Heart right ventricle (tissue), 16 donors: ENCODE results near the gene PRG3. TPM values are rescaled to one million over a fixed set of nuclear protein-coding genes. Genes with fewer than 3 reads are reported as not detected.

ENCODE experiments used
- ATAC-seq, 8 donors: fragments of 200-7000 bp; cut with Tn5 transposase; one replicate each; pipeline ENCODE4 v1.9.1; 2020; ENCODE audit warnings: mild to moderate bottlenecking in 8 of 8, moderate library complexity in 8 of 8, moderate number of reproducible peaks in 1 of 8
- DNase-seq, 2 donors: peaks; one replicate each; pipeline ENCODE4 v3.0.0-alpha.2; 2020
- H3K27ac ChIP-seq, 10 donors: fragments of 200-600 bp; sonication (generic) in 2 of 10; one replicate each; pipeline versions ENCODE4 v1.5.0 to v1.8.0; 2020 to 2022; ENCODE audit warnings: mild to moderate bottlenecking in 3 of 10
- H3K27me3 ChIP-seq, 7 donors: fragments of 200-600 bp; one replicate each; pipeline ENCODE4 v1.8.0; 2021 to 2022; ENCODE audit warnings: mild to moderate bottlenecking in 2 of 7
- H3K36me3 ChIP-seq, 9 donors: fragments of 200-600 bp; sonication (generic) in 1 of 9; one replicate each; pipeline versions ENCODE4 v1.5.0 to v1.8.0; 2020 to 2022; ENCODE audit warnings: mild to moderate bottlenecking in 2 of 9
- H3K4me1 ChIP-seq, 9 donors: fragments of 200-600 bp; sonication (generic) in 1 of 9; one replicate each; pipeline versions ENCODE4 v1.5.0 to v1.8.0; 2020 to 2022; ENCODE audit warnings: mild to moderate bottlenecking in 4 of 9
- H3K4me3 ChIP-seq, 10 donors: fragments of 200-600 bp; sonication (generic) in 2 of 10; one replicate each; pipeline versions ENCODE4 v1.5.0 to v1.8.0; 2020 to 2022; ENCODE audit warnings: mild to moderate bottlenecking in 7 of 10, moderate library complexity in 2 of 10
- H3K9me3 ChIP-seq, 11 donors: fragments of 200-600 bp in 10 of 11; sonication (generic) in 2 of 11; one replicate each; pipeline versions ENCODE4 v1.5.0 to v1.8.0; 2013 to 2022; ENCODE audit warnings: mild to moderate bottlenecking in 2 of 11, control low read depth in 1 of 11, moderate library complexity in 1 of 11
- CTCF ChIP-seq, 9 donors: fragments of 200-600 bp; sonication (generic) in 2 of 9; IDR thresholded peaks; one replicate each; pipeline versions ENCODE4 v1.5.0 to v1.8.0; 2021 to 2022; ENCODE audit warnings: antibody characterized with exemption in 9 of 9, mild to moderate bottlenecking in 5 of 9, moderate library complexity in 1 of 9
- WGBS, 2 donors: extraction: QIAGEN DNeasy Blood & Tissue Kit; methylation state at CpG; one replicate each; pipeline ENCODE4 v1.1.7; 2013; ENCODE audit warnings: inconsistent platforms in 1 of 2; 5-methylcytosine and 5-hydroxymethylcytosine counted together
- intact Hi-C, 10 donors: fragments of 100-400 bp; cut with DNase I; formaldehyde crosslinking; loops; one replicate each; pipeline versions ENCODE4 v1.11.1 to v1.14.2; 2022
- polyA plus RNA-seq, 2 donors: library from polyadenylated mRNA; stranded (reverse); fragments of 200-250 nt; gene quantifications; one replicate each; pipeline ENCODE4 v1.2.3, GENCODE V29; 2013
- total RNA-seq, 10 donors: library from RNA; stranded (reverse); fragmentation: NEBNext Ultra II Directional in 3 of 10; extraction: Animal tissue kit (Norgen Biotek cat#: 25700) in 3 of 10; gene quantifications; one replicate each; pipeline versions ENCODE4 v1.2.1 to v1.2.4, GENCODE V29; 2021 to 2023
- donor health status: Arrhythmogenic right ventricular cardiomyopathy.
- donor health status: ischemic (EF 13 %, LVEDD 7.1; RV severe dilation, severe dysfunction).
- donor health status: healthy with polysubstance abuse.
- donor health status: DM: no; HTN: yes; CAD: no.
- donor health status: DM: no; HTN: no; CAD: no.
- donor health status: ischemic (EF 25% LVEDD 6.9; RV normal size, moderate dysfunction).
- donor health status: ischemic (EF 25% LVEDD 5.7; RV mildly dilated, moderate dysfunction).
- donor health status: healthy.
- donor health status: DM: yes; HTN: yes; CAD: no.
- donor health status: Ischemic cardiomyopathy.
- donor health status: ischemic (EF 35%, LVEDD 5.7; RV mildly dilated, moderate dysfunction).
- donor health status: nonischemic (EF 11% LVEDD 7.7; RV severe dilation, severe dysfunction).
- donor health status: DM: yes; HTN: yes; CAD: no.
- donor health status: PGD.
- donor health status: ischemic (EF 29% LVEDD 5.4; RV normal size, mild dysfunction).
- donor health status: nonischemic (EF 23%, LVEDD 6.1; RV moderate dilation, normal function).

PRG3 gene
- total and polyA plus RNA-seq, 12 donors, result not detected

DNA sequence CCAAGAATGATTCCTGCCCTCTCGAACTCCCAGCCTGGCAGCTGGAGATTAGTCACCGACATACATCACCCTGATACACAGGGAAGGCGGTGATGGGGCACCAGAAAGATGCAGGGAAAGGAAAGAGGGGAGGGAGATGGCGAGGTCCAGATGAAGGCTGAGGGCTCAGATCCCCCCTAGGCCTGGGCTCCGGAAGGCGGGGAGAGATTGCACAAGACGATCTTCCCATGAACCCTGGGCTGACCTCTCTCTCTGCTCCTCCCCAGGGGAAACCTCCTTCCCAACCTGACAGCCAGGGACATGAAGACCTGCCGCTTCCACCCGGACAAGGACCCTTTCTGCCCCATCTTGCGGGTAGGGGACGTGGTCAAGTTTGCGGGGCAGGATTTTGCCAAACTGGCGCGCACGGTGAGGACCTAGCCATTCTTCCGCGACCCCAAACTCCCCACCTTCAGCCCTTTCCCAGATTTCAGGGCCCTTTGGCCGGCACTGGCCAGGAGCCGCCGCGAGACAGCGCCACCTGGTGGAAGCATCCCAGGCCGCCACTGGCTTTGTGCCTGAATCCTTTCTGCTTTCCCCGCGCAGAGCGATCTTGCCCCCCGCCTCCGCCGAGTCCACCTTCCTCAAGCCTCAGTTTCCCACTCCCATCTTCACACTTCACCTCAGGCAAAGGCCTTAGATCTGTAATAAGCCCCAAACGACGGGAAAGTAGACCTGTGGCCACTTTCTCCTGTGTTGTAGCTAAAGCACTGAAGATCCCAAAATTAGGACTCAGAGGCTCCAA is 31.3 kb downstream of the PRG3 start:
- Histone ChIP-seq H3K4me3 (peak overlapping the region in 2 of 10 donors; percentile 6 to 17), H3K27me3 (no peaks in the 10 kb centered on the region), H3K36me3 (no peaks in the 10 kb centered on the region), H3K4me1 (peaks cover 0 to 15% (median 4%) of the 10 kb centered on the region in 9 donors), H3K9me3 (peaks cover 0 to 9% (median 0%) of the 10 kb centered on the region in 11 donors), H3K27ac (peak overlapping the region in 7 of 10 donors; percentile 22 to 71 (median 58))
- 14 to 16% methylated on average over 31 of the region's 31 CpGs for WGBS, 2 donors
- ATAC-seq (peak; percentile 68 to 82 (median 74)), DNase-seq (peak; percentile 70 to 80)
- TF ChIP-seq CTCF (IDR thresholded peaks at IDR 0.05), result peak; percentile 85 to 94 (median 92)
- intact Hi-C loops, result loop anchor here (5.0 to 10.0 kb wide), 16 partner anchors 58 to 1175 kb away; partner anchors contain the start of genes YPEL4 (in 5 of the 10), SLC43A3 (in 1 of the 10) and TIMM10 (in 1 of the 10)

GRCh38 chr11:57348636-57349313 is 32.2 kb downstream of the PRG3 start:
- Histone ChIP-seq H3K27ac (peak overlapping the region in 3 of 10 donors; percentile 21 to 71 (median 22)), H3K4me3 (no peak overlapping the region), H3K36me3 (no peaks in the 10 kb centered on the region), H3K9me3 (peaks cover 0 to 9% (median 0%) of the 10 kb centered on the region in 11 donors), H3K27me3 (no peaks in the 10 kb centered on the region), H3K4me1 (peaks cover 0 to 9% (median 4%) of the 10 kb centered on the region in 9 donors)
- intact Hi-C loops, result loop anchor here (1.0 to 10.0 kb wide), 15 partner anchors 79 to 1176 kb away; partner anchors contain the start of genes YPEL4 (in 5 of the 10), SLC43A3 (in 1 of the 10) and TIMM10 (in 1 of the 10)
- ATAC-seq, result no peak
- TF ChIP-seq CTCF (IDR thresholded peaks at IDR 0.05), result no peak
- no peak for DNase-seq
- WGBS, 2 donors, result 90 to 92% methylated on average over 14 of the region's 14 CpGs

DNA sequence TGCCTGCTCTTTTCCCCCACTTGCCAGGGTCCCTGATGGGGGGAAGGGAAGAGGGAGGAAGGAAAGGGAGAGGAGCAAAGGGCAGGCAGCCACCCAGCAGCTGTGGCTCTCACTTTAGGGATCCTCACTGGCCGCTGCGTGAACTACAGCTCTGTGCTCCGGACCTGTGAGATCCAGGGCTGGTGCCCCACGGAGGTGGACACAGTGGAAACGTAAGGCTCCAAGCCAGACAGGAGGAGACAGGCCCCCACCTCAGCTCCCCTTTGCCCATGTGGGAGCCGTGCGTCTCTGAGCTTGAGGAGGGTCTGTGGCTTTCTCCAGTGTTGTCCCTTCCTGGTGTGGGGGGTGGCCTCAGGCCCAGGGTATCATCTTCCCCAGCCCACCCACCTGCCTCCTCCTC is 32.9 kb downstream of the PRG3 start:
- intact Hi-C loops, result loop anchor here (1.0 to 10.0 kb wide), 15 partner anchors 79 to 1177 kb away; partner anchors contain the start of genes YPEL4 (in 5 of the 10), SLC43A3 (in 1 of the 10) and TIMM10 (in 1 of the 10)
- peaks cover 0 to 9% (median 0%) of the 10 kb centered on the region in 11 donors for H3K9me3 ChIP-seq
- H3K4me1 ChIP-seq, result peaks cover 0 to 9% (median 4%) of the 10 kb centered on the region in 9 donors
- no peaks in the 10 kb centered on the region for H3K36me3 ChIP-seq
- H3K27ac ChIP-seq, result peak overlapping the region in 2 of 10 donors; percentile 21 to 71
- DNase-seq (no peak), ATAC-seq (no peak)
- 77 to 81% methylated on average over 7 of the region's 7 CpGs for whole genome bisulfite sequencing, 2 donors
- H3K27me3 ChIP-seq, result no peaks in the 10 kb centered on the region
- TF ChIP-seq CTCF (IDR thresholded peaks at IDR 0.05), result no peak
- no peak overlapping the region for H3K4me3 ChIP-seq

DNA sequence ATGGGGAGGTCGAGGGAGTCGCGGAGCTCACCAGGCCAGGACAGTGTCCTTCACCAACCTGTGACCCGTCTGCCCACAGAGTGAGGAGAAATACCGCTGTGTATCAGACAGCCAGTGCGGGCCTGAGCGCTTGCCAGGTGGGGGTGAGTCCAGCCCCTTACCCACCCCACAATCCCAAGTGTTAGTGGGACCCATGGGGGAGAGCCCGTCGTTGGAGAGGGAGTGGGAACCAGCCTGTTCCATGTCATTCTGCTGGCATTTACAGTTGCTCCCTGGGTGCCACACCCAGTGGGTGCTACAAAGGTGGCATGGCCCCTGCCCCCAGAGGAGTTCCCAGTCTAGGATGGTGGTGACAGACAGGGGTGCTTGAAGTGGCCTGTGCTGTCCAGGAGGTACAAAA is 33.6 kb downstream of the PRG3 start:
- 85 to 88% methylated on average over 9 of the region's 9 CpGs for WGBS, 2 donors
- ATAC-seq, result no peak
- DNase-seq, result no peak
- no peaks in the 10 kb centered on the region for H3K27me3 ChIP-seq
- H3K4me3 ChIP-seq, result no peak overlapping the region
- intact Hi-C loops, result loop anchor here (2.0 to 10.0 kb wide), 16 partner anchors 80 to 1177 kb away; partner anchors contain the start of genes YPEL4 (in 5 of the 10), SLC43A3 (in 1 of the 10) and TIMM10 (in 1 of the 10)
- TF ChIP-seq CTCF (IDR thresholded peaks at IDR 0.05), result no peak
- H3K36me3 ChIP-seq, result no peaks in the 10 kb centered on the region
- H3K9me3 ChIP-seq, result peaks cover 0 to 9% (median 0%) of the 10 kb centered on the region in 11 donors
- peak overlapping the region in 1 of 10 donors; percentile 71 for H3K27ac ChIP-seq
- peaks cover 0 to 9% (median 4%) of the 10 kb centered on the region in 9 donors for H3K4me1 ChIP-seq
